ENCODE data around the gene C11orf87. TPM values are rescaled to one million over a fixed set of nuclear protein-coding genes. Genes with fewer than 3 reads are reported as not detected.

The C11orf87 gene
- total and polyA plus RNA-seq, 2 of the 8 experiments (the other 6 are each of a cell fraction or from before 2014, with no cell fraction given) = 0.22 to 0.32 TPM

DNA sequence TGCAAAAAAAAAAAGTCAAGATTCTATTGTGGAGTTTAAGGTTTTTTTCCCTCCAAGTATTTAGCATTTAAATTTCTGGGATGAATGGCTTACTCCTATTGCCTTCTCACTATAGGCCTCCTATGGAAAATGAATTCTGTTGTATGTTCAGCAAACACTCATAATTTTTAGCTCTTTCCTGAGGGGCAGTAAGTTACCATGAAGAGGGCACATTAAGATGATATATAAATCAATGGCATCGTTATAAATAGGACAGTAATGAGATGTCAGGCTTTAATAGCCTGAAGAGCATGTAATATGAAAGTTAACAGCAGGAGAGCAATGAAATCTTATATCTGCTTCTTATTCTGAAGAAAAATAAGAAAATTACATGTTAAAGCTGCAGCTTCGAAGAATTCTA lies 32.9 kb downstream of the C11orf87 start (continued):
- no peak for TF ChIP-seq CHD7 (IDR thresholded peaks at IDR 0.05; ENCODE audit: insufficient replicate concordance, low read length)
- TF ChIP-seq CREB1 (IDR thresholded peaks at IDR 0.05) = no peak
- TF ChIP-seq HDAC2 (IDR thresholded peaks at IDR 0.05; ENCODE audit: borderline replicate concordance in 1 of 2, low read depth in 2 of 2, low read length in 2 of 2) = no peak
- TF ChIP-seq KDM4A (IDR thresholded peaks at IDR 0.05; ENCODE audit: low read depth, low read length, severe bottlenecking) = no peak
- no peak for TF ChIP-seq MAFK (IDR thresholded peaks at IDR 0.05; ENCODE audit: low read depth, low read length)
- no peak for TF ChIP-seq MAX (IDR thresholded peaks at IDR 0.05)
- TF ChIP-seq JUN (IDR thresholded peaks at IDR 0.05; ENCODE audit: low read depth, low read length) = no peak
- TF ChIP-seq, protein P1, sequence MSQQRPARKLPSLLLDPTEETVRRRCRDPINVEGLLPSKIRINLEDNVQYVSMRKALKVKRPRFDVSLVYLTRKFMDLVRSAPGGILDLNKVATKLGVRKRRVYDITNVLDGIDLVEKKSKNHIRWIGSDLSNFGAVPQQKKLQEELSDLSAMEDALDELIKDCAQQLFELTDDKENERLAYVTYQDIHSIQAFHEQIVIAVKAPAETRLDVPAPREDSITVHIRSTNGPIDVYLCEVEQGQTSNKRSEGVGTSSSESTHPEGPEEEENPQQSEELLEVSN (IDR thresholded peaks at IDR 0.05) = no peak

Measured in H1 (cell line).